ENCODE measurements around the gene INA.

DNA sequence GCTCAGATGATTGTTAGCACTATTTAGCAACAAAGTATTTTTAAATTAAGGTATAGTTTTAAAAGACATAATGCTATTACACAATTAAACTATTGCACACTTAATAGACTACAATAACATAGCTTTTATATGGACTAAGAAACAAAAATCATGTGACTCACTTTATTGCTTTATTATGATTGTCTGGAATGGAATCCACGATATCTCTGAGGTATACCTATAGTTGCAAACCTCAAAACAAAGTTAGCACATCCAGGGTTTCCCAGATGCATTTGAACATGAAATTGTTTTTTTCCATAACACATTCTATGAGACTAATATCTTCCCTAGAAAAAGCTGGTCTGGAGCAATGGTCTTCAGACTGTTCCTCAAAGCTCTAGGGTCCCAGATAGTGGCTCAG, 49.5 kb upstream of the INA start:
- TF ChIP-seq TOX (CRISPR knock-in tag; IDR thresholded peaks at IDR 0.05; ENCODE audit: borderline replicate concordance) (no peak), ZFP3 (CRISPR knock-in tag; IDR thresholded peaks at IDR 0.05) (no peak)
- TF ChIP-seq, protein P1, sequence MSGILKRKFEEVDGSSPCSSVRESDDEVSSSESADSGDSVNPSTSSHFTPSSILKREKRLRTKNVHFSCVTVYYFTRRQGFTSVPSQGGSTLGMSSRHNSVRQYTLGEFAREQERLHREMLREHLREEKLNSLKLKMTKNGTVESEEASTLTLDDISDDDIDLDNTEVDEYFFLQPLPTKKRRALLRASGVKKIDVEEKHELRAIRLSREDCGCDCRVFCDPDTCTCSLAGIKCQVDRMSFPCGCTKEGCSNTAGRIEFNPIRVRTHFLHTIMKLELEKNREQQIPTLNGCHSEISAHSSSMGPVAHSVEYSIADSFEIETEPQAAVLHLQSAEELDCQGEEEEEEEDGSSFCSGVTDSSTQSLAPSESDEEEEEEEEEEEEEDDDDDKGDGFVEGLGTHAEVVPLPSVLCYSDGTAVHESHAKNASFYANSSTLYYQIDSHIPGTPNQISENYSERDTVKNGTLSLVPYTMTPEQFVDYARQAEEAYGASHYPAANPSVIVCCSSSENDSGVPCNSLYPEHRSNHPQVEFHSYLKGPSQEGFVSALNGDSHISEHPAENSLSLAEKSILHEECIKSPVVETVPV (CRISPR knock-in tag; IDR thresholded peaks at IDR 0.05), result no peak

All from SK-N-SH treated with all-trans-retinoic acid at 6 μM for 48 hours (cell line).